IPS DF 6.9 (cell line): ENCODE data around the gene CDC42SE2.
"Not testable (repeated sequence)": the region's sequence is repeated elsewhere in the genome, so short reads cannot be mapped to it uniquely, and the experiment has no call there.

Source experiments
- DNase-seq: peaks from one replicate; pipeline ENCODE4 v3.0.0-alpha.2; 2013; ENCODE audit warnings: low read depth, low spot score
- H3K27ac ChIP-seq: one replicate; pipeline ENCODE4 v1.5.1; 2013; ENCODE audit warnings: low read length, control low read depth
- H3K27me3 ChIP-seq: 2 replicates; pipeline ENCODE4 v1.6.1; 2013; ENCODE audit warnings: mild to moderate bottlenecking, low read length; ENCODE audit not compliant: control insufficient read depth, insufficient read depth
- H3K36me3 ChIP-seq: 2 replicates; pipeline ENCODE4 v1.6.1; 2013; ENCODE audit warnings: low read length; ENCODE audit not compliant: control insufficient read depth, insufficient read depth
- H3K4me1 ChIP-seq: 2 replicates; pipeline ENCODE4 v1.6.1; 2013; ENCODE audit warnings: low read length; ENCODE audit not compliant: control insufficient read depth, insufficient read depth
- H3K4me3 ChIP-seq: 2 replicates; pipeline ENCODE4 v1.5.1; 2013; ENCODE audit warnings: mild to moderate bottlenecking, low read length
- H3K9me3 ChIP-seq: 2 replicates; pipeline ENCODE4 v1.6.1; 2013; ENCODE audit warnings: low read length, inconsistent platforms; ENCODE audit not compliant: control insufficient read depth, insufficient read depth
- WGBS: extraction: QIAGEN DNeasy Blood & Tissue Kit; methylation state at CpG from one replicate; pipeline ENCODE4 v1.1.7; 2013; ENCODE audit warnings: mixed read lengths, missing lambda C conversion rate; ENCODE audit not compliant: insufficient read length, insufficient coverage; 5-methylcytosine and 5-hydroxymethylcytosine counted together

Gene CDC42SE2

GRCh38 chr5:131289738-131290137, 25.9 kb downstream of the CDC42SE2 start:
- H3K36me3 ChIP-seq = no peaks in the 10 kb centered on the region
- no peaks in the 10 kb centered on the region for H3K4me1 ChIP-seq
- WGBS = no CpG with 5 or more reads among the region's 3 CpGs
- no peak overlapping the region for H3K27ac ChIP-seq
- no peaks in the 10 kb centered on the region for H3K9me3 ChIP-seq
- no peaks in the 10 kb centered on the region for H3K27me3 ChIP-seq
- no peak overlapping the region for H3K4me3 ChIP-seq
- no peak for DNase-seq

- no peak for DNase-seq
- WGBS = no CpG with 5 or more reads among the region's 2 CpGs
- no peak overlapping the region for H3K27ac ChIP-seq
Measured at GRCh38 chr5:131296213-131296672, 32.4 kb downstream of the CDC42SE2 start.

GRCh38 chr5:131297886-131298285, 34.0 kb downstream of the CDC42SE2 start:
- no peak overlapping the region for H3K4me3 ChIP-seq
- no CpG with 5 or more reads among the region's 5 CpGs for WGBS
- no peak overlapping the region for H3K27ac ChIP-seq
- no peaks in the 10 kb centered on the region for H3K36me3 ChIP-seq
- no peak for DNase-seq
- no peaks in the 10 kb centered on the region for H3K27me3 ChIP-seq
- H3K4me1 ChIP-seq = peaks cover 1% of the 10 kb centered on the region; the same call in 1 of the 2 replicates
- no peaks in the 10 kb centered on the region for H3K9me3 ChIP-seq

More at GRCh38 chr5:131296213-131296672, 32.4 kb downstream of the CDC42SE2 start:
- H3K9me3 ChIP-seq = no peaks in the 10 kb centered on the region
- H3K36me3 ChIP-seq = no peaks in the 10 kb centered on the region
- no peaks in the 10 kb centered on the region for H3K27me3 ChIP-seq
- no peak overlapping the region for H3K4me3 ChIP-seq
- peaks cover 1% of the 10 kb centered on the region; the same call in 1 of the 2 replicates for H3K4me1 ChIP-seq

GRCh38 chr5:131299465-131299864, 35.6 kb downstream of the CDC42SE2 start:
- no peaks in the 10 kb centered on the region for H3K9me3 ChIP-seq
- no peak for DNase-seq
- no peaks in the 10 kb centered on the region for H3K27me3 ChIP-seq
- peaks cover 1% of the 10 kb centered on the region; the same call in 1 of the 2 replicates for H3K4me1 ChIP-seq
- H3K4me3 ChIP-seq = no peak overlapping the region
- H3K36me3 ChIP-seq = no peaks in the 10 kb centered on the region
- H3K27ac ChIP-seq = no peak overlapping the region
- WGBS = 100% methylated on average over 1 of the region's 3 CpGs

- Histone ChIP-seq H3K36me3 (no peaks in the 10 kb centered on the region), H3K4me3 (no peak overlapping the region), H3K4me1 (peaks cover 1% of the 10 kb centered on the region; the same call in 1 of the 2 replicates), H3K27me3 (no peaks in the 10 kb centered on the region), H3K27ac (no peak overlapping the region), H3K9me3 (no peaks in the 10 kb centered on the region)
- WGBS = no CpG with 5 or more reads among the region's 6 CpGs
- DNase-seq = no peak
Measured at GRCh38 chr5:131302506-131302905, 38.7 kb downstream of the CDC42SE2 start.

GRCh38 chr5:131303537-131303936, 39.7 kb downstream of the CDC42SE2 start:
- Histone ChIP-seq H3K27me3 (no peaks in the 10 kb centered on the region), H3K4me1 (peaks cover 1% of the 10 kb centered on the region; the same call in 1 of the 2 replicates), H3K4me3 (no peak overlapping the region), H3K27ac (no peak overlapping the region), H3K9me3 (no peaks in the 10 kb centered on the region), H3K36me3 (no peaks in the 10 kb centered on the region)
- no CpG with 5 or more reads among the region's 1 CpG for WGBS
- DNase-seq = no peak

- WGBS = no CpG with 5 or more reads among the region's 2 CpGs
- no peaks in the 10 kb centered on the region for H3K9me3 ChIP-seq
Measured at GRCh38 chr5:131304414-131304813, 40.6 kb downstream of the CDC42SE2 start.

GRCh38 chr5:131305138-131305689, 41.4 kb downstream of the CDC42SE2 start:
- Histone ChIP-seq H3K27me3 (no peaks in the 10 kb centered on the region), H3K4me1 (no peaks in the 10 kb centered on the region), H3K4me3 (no peak overlapping the region), H3K9me3 (no peaks in the 10 kb centered on the region), H3K27ac (no peak overlapping the region), H3K36me3 (no peaks in the 10 kb centered on the region)
- WGBS = no CpG with 5 or more reads among the region's 2 CpGs
- DNase-seq = no peak

More at GRCh38 chr5:131304414-131304813, 40.6 kb downstream of the CDC42SE2 start:
- no peak overlapping the region for H3K27ac ChIP-seq
- H3K4me3 ChIP-seq = no peak overlapping the region
- no peaks in the 10 kb centered on the region for H3K36me3 ChIP-seq
- peaks cover 1% of the 10 kb centered on the region; the same call in 1 of the 2 replicates for H3K4me1 ChIP-seq
- DNase-seq = no peak
- H3K27me3 ChIP-seq = no peaks in the 10 kb centered on the region

GRCh38 chr5:131305906-131306305, 42.1 kb downstream of the CDC42SE2 start:
- H3K4me1 ChIP-seq = no peaks in the 10 kb centered on the region
- no peaks in the 10 kb centered on the region for H3K9me3 ChIP-seq
- H3K4me3 ChIP-seq = no peak overlapping the region
- no peaks in the 10 kb centered on the region for H3K36me3 ChIP-seq
- no peaks in the 10 kb centered on the region for H3K27me3 ChIP-seq
- H3K27ac ChIP-seq = no peak overlapping the region
- WGBS = no CpG with 5 or more reads among the region's 2 CpGs
- DNase-seq = no peak

- no CpG with 5 or more reads among the region's 16 CpGs for WGBS
- not testable (repeated sequence) for DNase-seq, H3K27ac ChIP-seq, H3K36me3 ChIP-seq, H3K9me3 ChIP-seq, H3K27me3 ChIP-seq, H3K4me1 ChIP-seq
- H3K4me3 ChIP-seq = peak overlapping the region; percentile 23; the same call in 1 of the 2 replicates
Measured at GRCh38 chr5:131312235-131312772, 48.5 kb downstream of the CDC42SE2 start.

- no peak for DNase-seq
Measured at GRCh38 chr5:131316026-131316425, 52.2 kb downstream of the CDC42SE2 start.

More at GRCh38 chr5:131316026-131316425, 52.2 kb downstream of the CDC42SE2 start:
- no CpG with 5 or more reads among the region's 2 CpGs for WGBS
- Histone ChIP-seq H3K36me3 (no peaks in the 10 kb centered on the region), H3K27ac (no peak overlapping the region), H3K27me3 (no peaks in the 10 kb centered on the region), H3K4me1 (no peaks in the 10 kb centered on the region), H3K4me3 (no peak overlapping the region), H3K9me3 (no peaks in the 10 kb centered on the region)
